GM18909 (cell line): ENCODE results near the gene GDI2.
A peak's percentile ranks its signal among the peaks of the same experiment; 100 is the strongest.
"Not testable (repeated sequence)": the region's sequence is repeated elsewhere in the genome, so short reads cannot be mapped to it uniquely, and the experiment has no call there.

Source experiments
- ATAC-seq: cut with Tn5 transposase; IDR thresholded peaks from one replicate; pipeline ENCODE4 v1.9.1; 2021; ENCODE audit warnings: mild to moderate bottlenecking; ENCODE audit not compliant: unreplicated experiment, poor library complexity

GDI2 gene

DNA sequence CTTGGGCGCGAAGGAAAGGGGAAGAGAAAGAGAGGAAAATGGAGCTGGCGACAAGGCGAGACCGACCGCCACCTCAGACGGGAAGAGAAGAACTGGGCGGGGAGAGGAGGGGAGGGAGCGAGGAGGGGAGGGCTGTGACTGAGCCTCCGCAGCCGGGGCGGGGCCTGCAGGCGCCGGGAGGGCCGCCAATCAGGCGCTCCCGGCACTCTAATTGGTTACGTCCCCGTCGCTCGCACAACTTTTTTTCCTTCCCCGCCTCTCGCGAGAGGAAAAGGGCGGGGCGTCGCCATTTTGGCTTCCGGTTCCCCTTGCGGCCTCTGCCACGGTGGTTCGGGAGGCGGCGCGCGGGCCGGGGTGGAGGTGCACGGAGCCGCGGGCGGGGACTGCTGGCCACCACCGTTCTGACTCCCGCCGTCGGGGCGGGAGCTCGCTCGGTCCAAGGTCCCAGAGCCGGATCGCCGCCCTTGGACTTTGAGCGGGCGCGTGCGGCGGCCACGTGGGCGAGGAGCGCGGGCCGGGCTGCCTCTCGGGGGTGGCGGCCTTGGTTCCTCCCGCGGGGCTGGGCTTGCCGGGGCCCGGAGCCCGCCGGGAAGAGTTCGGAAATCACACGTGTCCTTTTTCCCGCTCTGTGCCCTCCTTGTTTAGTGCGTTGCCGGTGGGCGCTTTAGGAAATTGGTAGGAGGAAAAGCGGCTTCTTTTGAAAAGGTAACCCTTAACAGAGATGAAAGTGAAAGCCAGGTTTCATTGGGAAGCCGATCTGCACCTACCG lies at the start of gene GDI2:
Gene GDI2 (minus strand): TSS at position 94 of the 769 bp plus-strand sequence. CDS start 176 bp downstream, outside the sequence.
- peak; percentile 79 for ATAC-seq

- peak; percentile 98 for ATAC-seq
These were observed 49.2 kb upstream of the GDI2 start for GRCh38 chr10:5862360-5862961.

GRCh38 chr10:5860066-5860465 lies 46.8 kb upstream of the GDI2 start:
- ATAC-seq: no peak

GRCh38 chr10:5858811-5859210 lies 45.6 kb upstream of the GDI2 start:
- no peak for ATAC-seq

DNA sequence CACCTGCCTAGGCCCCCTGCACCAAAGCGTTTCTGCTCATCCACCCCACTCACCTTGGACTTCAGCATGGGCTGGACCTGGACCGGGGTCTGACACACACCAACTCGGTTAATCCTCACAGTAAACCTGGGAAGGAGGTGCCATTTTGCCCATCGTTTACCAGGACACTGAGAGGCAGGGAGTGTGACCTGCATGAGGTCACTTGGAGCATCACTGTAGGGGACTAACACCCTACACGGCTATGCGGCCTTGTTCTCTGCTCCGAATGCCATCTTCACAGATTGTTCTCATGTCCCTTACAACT lies 43.4 kb upstream of the GDI2 start:
- no peak for ATAC-seq

DNA sequence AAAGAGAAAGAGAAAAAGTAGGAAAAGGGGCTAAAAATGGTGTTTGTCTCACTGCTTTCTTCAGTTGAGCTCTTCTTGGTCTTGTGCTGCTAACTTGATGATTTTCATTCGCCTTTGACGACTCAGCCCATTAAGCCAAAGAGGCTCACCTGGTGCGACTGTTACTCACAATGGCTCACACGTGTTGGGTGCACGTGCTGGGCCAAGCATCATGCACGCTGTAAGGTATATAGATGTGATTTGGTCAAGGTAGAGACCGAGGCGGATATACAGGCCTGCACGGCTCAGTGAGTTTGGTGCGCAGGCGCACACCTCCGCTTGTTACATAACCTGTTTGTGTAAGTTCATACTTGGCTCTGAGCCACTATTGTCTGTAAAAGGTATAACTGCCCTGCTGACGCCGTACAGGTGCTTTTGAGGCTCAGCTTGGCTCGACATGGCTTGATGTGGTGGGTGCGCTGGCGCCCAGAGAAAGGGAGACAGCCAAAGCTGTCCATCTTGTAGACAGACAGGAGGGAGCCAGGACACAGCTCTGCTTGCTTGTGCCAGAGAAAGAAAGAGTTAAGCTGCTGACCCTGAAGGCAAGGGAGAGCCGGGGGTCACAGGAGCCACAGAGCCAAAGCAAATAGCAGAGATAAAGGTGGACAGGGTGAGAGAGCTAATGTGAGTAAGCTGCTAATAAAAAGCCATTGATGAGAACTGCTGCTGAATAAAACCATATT lies 42.9 kb upstream of the GDI2 start:
- ATAC-seq: no peak

DNA sequence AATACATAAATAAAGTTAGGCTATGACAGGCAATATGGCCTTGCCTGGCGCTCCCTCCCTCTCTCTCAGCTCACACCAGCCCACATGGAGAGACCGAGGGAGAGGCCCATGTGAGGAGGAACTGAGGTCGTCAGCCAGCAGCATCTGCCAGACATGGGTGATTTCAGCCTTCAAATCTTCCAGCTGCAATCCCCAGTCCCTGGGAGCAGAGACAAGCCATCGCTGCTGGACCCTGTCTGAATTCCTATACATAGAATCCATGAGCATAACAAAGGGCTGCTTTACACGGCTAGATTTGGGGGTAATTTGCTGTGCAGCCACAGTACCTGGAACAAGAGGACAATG lies 40.9 kb upstream of the GDI2 start:
- no peak for ATAC-seq

- not testable (repeated sequence) for ATAC-seq
These were observed 33.4 kb upstream of the GDI2 start for GRCh38 chr10:5846667-5847066.

- no peak for ATAC-seq
These were observed 31.3 kb upstream of the GDI2 start for GRCh38 chr10:5844345-5845055.

- no peak for ATAC-seq
These were observed 30.6 kb upstream of the GDI2 start for GRCh38 chr10:5843686-5844344.

DNA sequence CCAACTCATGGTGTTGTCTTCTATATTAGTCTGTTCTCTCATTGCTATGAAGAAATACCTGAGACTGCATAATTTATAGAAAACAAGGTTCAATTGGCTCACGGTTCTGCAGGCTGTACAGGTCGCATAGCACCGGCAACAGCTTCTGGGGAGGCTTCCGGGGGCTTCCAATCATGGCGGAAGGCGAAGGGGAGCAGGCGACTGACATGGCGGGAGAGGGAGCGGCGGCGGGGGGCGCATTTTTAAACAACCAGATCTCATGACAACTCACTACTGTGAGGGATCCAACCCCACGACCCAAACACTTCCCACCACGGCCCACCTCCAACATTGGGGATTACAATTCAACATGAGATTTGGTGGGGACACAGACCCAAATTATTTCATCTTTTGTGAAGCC lies 28.7 kb upstream of the GDI2 start:
- no peak for ATAC-seq

DNA sequence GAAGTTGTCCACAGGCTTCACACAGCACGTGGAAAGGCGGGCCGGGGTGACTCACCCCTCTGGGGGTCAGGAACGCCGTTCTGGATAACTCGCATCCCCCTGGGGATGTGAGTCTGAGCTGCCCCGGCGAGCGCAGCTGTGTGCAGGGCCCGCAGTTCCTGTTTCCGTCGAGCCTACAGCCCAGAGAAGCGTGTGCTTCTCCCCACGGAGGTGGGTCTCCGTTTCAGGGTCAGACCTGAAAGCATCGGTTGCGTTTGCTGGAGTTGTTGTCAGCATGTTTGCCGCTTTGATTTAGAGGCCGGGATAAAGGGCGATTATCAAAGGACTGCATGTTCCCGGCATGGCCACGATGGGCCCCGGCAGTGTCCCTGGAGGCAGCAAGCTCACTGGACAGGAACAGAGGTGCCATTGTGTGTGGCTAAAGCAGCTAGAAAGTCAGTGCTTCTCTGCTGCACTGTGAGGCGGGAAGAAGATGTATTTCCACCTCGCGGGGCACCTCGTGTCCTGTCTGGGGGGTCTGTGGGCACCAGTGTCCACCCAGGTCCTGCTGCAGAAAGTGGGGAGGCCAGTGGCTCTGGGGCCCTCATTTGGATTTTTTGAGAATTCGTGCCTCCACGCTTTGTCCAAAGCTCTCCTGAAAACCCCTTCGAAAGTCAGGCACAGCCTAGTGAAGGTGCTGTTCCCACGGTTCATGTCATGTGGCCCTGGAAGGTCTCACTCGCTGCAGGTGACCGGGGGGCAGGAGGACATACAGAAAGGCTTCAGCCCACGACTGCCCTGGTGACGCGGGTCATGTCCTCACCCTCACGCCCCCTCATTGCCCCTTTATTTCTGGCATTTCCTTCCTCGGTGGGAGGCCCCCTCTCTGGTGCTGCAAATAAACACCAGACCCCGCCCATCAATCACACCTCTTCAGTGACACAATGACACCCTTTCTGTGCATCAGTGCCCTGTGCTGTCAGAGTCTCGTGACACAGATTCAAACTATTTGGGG lies 27.4 kb upstream of the GDI2 start:
- ATAC-seq: peak; percentile 88

GRCh38 chr10:5836181-5836580 lies 22.9 kb upstream of the GDI2 start:
- ATAC-seq: not testable (repeated sequence)

DNA sequence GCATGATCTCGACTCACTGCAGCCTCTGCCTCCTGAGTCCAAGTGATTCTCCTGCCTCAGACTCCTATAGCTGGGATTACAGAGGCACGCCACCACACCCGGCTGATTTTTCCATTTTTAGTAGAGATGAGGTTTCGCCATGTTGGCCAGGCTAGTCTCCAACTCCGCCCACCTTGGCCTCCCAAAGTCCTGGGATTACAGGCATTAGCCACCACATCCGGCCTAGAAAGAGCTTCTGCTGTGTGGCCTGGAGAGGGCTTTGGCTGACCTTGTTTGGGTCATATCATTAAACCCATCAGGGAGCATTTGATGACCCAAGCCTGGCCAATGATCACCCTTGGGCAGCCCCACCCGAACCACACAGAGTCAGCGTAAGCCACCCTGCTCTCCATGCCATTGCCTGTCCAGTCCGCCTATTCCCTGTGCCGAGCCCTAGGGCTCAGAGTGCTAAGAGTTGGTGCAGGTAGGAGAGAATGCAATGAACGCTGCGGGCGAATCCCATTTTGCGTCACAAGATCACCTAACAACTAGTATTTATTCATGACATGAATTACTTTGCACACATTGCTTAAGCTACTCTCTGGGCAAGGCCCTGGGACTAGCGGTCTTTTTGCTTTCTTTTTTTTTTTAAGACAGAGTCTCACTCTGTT lies 22.3 kb upstream of the GDI2 start:
- no peak for ATAC-seq

DNA sequence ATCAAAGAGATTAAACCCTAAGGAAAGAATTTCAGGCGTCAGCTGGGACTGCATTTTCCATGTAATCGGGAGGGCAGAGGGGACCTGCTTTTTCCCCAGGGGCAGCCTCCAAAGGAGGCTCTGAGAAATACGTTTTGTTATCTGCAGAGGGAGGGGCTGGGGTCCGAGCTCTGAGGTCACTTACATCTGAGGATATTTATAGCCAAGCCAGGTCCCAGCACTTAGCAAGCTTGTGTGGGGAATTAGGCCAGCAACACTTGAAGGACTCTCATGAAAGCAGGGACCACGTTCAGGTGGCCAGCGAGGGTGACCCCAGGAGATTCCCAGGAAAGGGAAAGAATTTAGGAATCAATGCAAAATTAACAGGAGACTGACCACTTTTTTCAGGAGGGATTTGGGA lies 20.6 kb upstream of the GDI2 start:
- ATAC-seq: no peak

- no peak for ATAC-seq
These were observed 19.7 kb upstream of the GDI2 start for GRCh38 chr10:5832946-5833345.

- no peak for ATAC-seq
These were observed 18.2 kb upstream of the GDI2 start for GRCh38 chr10:5831446-5831782.

DNA sequence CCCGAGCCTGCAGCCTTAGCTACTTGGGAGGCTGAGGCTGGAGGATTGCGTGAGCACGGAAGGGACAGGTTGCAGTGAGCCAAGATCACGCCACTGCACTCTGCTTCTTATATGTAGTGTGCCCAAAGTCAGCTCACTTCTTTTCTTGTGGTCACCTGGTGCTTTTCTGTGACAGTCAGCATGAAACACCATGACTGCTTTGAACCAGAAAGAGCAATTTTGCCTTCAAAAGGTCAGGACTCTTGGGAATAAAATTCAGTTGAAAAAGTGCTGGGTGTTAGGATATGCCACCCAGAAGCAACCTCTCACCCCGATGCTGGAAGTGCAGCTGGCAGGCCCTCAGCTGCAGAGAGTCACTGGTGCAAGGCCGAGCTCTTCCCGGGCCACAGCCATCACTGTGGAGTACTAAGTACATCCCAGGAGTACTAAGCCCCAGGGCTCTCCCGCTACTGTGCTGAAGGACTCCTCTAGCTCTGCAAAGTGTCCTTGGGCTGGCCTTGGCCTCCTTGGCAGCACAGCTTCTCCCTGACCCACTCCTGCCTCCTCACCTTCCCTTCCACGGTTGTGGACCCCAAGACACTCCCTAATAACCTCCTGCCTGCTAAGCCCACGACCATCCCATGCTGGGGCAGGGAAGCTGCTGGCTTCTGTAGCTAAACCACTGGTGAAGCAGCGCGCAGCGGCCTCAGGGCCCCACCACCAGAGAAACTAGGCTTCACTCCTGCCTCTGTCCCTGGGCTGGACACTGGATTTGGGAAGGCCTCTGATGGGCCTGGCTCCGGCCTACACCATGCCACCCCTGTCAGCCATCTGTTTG lies 17.6 kb upstream of the GDI2 start:
- ATAC-seq: no peak
